Left hindlimb (tissue), 1 donor: Measurements from ENCODE around the gene UBL4B.
A peak's percentile ranks its signal among the peaks of the same experiment; 100 is the strongest.

Experiments
- DNase-seq: peaks from one replicate; pipeline ENCODE4 v3.0.0-alpha.2; 2018

The UBL4B gene

DNA sequence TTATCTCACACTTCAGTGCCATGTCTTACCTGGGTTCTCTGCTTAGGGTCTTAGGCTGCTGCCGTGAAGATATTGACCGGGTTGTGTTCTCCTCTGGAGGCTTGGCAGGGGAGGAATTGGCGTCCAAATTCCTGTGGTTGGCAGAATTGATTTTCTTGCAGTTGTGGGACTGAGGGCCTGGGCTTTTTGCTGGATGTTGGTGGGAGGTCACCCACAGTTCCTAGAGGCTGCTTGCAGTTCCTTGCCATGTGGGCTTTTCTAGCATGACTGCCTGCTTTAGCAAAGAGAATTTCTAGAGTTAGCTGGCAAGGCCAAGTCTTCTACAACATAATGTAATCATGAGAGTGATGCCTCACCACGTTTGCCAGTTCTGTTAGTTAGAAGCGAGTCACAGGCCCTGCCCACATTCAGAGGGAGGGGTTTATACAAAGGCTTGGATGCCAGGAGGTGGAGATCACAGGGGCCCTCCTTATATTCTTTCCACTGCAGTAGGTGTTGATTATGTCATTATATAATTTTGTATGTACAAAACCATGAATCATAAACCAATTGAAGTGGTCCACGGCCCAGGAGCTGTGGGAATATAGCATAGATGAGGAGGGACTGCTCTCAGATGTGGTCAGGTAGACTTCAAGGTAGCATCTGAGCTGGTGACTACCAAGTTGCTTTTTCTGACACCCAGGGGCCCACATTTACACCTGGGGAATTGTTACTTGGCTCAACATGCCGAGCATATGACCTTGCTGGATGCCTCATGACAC is 6.6 kb downstream of the UBL4B start:
- no peak for DNase-seq

DNA sequence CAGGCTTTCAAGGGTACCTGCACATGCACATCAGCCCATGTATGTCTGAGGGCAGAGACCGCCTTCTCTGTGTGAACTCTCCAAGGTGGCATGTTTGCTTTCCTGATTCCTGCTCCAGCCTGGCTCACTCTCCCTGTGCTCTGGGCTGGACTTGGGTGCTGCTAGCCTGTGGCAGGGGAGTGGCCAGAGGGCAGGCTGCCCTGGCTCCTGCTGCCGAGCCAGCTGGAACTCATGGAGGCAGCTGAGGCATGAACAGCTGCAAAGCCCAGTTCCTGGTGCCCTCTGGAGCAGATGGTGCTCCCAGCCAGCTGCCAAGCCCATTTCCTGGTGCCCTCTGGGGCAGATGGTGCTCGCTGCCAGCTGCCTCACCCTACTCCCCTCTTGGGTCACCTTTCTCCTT is 7.6 kb downstream of the UBL4B start:
- DNase-seq: no peak

DNA sequence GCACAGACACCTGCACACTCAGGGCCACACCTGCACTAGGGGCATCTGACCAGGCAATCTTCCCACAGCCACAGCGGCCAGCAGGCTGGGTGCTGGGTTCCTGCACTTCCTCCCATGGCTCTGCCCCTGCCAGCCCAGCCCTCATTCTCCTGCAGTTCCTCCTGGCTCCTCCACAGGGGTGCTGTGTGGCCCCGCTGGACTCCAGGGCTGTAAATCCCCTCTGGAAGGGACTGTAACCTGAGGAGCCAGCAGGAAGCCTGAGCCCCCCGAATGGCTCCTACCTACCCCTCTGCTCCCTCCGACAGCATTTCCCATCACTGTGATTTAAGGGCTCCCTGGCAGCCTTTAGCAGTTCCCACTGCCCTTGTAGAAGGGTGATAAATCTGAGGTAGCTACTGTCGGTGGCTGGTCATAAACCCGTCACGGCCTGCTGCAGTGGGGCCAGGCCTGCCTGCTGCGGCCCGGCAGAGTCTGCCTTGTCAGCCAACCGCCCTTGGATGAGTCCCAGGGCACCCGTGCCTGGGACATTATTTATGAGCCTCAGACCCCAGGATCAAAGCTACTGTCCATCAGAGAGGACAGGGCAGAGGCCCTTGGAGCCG is 8.8 kb downstream of the UBL4B start:
- no peak for DNase-seq

DNA sequence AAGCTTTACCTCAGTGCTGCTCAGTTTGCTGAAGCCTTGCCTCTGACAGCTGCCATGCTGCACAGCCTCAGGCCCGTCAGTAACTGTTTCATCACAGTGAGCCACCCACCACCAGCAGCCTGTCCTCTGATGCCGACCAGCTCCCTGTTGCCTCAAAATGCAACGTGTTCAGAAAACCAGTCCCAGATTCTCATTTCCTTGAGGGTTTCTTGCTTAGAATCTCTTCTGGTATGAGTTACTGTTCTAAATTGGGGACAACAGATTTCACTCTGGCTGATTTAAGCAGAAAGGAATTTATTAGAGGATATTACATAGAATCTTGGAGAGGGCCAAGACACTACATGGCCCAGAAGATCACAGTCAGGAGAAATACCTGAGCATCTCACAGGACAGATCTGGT is 11.0 kb downstream of the UBL4B start:
- DNase-seq: no peak

DNA sequence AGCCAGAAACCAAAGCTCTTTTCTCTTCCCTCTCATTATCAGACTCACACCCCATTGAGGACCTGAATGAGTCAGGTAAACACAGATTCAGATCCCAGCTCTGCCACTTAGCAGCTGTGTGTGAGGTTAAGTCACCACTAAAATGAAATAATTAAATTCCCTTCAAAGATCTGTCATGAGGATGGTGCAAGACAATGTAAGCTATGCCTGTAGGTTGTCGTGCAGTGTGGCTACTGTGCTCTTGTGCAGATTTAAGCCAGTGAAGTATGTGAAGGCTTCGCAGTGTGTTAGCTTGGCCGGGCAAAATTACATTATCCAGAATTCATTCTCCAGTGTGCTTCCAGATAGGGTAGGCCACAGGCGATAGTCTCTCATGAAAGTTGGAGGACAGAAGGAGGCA is 13.6 kb downstream of the UBL4B start:
- DNase-seq: no peak

DNA sequence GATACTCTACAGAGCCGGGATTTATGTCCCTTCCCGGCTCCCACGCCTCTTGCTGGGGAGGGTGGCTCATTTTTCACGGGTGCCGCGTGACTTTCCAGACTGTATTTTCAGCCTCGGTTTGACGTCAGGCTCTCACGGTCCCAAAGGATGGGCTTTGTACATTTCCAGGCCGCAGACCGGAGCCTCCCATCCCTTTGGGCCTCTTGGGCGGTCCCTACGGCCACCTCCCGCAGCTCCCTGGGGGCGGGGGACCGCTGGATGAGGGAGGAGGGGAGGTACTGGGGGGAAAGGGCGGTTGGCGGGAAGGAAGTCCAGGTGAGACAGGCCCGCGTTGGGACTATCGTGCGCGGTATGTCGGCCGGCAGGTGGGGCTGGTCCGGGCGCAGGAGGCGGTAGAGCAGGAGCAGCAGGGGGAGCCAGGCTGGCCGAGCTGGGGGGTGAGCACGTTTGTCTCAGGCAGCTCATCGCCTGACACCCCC is 17.9 kb downstream of the UBL4B start:
- no peak for DNase-seq

DNA sequence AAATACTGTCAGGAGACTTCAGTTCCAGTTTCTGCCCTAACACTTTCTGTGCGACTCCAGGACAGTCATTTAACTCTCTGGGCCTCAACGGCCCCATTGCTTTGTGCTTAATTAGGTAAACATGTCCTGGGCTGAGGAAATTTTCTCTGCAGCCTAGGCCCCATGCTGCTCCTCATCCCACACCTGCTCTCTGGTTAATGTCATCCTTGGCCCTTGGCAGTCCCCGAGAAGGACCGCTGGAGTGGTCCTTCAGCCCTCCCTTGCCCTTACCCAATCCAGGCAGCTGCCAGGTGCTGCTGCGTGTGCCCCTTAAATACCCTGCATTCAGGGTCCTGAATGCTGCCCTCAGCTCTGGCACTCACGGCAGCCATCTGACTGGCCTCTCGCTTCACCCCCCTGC is 18.7 kb downstream of the UBL4B start:
- DNase-seq: no peak

DNA sequence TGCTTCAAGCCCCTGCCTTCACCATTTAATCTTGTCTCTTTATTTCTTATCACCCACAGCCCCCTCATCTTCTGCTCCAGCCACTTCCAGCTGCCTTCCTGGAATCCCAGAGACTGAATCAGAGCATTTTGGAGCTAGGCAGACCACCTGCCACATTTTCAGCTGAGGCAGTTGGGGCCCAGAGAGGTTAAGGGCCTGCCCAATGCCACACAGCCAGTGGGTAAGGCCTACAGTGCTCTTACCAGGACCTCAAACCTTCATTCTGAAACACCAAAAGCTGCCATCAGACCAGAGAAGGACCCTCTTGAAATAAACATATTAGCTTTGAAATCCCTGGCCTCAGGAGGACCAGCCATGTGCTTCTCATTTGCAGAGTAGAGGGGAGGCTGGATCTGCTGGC is 20.4 kb downstream of the UBL4B start:
- DNase-seq: no peak

DNA sequence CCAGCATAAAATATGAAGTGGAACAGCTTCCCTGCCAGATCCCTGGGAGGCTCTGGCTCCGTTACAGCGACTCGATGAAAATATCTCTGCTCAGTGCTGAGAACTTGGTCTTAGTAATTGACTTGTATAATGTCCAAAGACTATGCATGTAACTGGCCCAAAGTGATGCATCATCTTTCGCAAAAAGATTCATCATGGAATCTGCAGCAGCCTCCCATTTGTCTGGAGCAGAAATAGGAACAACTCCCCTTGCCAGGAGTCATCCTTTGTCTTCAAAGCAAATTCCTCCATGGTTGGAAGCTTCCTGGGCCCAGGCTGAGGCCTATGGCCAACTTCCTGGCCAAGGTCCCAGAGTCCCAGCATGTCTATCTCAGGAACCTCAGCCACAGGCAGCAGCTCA is 21.2 kb downstream of the UBL4B start:
- no peak for DNase-seq

DNA sequence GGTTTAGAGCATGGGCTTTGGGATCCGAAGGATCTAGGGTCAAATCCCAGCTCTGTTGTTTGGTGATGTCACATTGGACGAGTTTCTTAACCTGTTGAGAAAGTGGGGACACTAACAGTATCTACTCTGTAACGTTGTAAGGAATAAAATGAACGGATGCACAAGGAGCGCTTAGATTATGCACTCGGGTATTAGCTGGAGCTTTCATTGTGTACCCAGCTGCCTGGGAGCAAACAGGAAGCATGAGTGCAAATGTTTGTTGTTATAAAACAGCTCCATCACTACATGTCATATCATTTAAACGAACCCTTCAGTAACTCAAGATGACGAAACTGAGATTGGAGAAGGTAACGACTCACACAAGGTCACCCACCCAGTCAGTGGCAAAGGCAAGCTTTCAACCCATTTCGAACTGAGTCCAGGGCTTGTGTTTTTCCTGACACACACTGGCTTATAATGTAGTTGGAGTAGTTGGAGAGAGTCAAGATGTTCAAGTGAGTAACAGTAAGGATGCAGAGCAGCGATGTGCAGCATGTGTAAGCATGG is 21.9 kb downstream of the UBL4B start:
- DNase-seq: no peak

DNA sequence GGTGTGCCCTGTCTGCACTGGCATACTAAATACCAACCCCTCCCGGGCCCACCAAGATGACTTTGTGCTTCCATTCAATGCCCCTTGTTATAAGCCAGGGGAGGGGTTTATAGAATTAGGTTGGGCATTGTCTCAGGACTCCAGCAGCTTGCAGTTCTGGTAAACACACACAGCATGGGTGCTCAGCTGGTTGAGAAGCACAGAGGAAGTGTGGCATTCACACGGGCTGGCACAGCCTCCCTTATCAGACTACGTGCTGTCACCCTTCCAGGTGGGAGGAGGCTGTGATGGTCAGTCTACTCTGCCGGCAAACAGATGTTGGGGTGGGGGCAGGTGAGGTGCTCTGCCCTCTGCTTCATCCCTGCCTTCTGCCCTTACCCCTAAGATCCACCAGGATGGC is 23.0 kb downstream of the UBL4B start:
- no peak for DNase-seq

DNA sequence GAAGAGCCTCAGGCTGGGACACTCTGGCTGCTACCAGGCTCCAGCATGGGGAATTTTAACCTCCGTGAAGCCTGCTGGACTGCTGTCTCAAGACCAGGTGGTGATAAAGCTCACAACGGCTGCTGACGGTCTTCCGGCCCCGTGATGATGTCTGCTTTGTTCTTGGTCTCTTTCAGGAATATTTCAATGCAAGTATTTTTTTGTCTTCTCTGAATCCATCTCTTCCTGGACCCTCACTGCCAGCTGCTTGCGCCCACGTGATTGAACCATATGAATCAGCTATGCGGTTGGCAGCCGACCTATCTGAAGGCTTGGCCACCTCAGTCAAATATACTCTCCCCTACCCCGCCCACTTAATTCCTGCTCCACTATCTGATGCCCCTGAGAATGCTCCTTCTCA is 23.4 kb downstream of the UBL4B start:
- no peak for DNase-seq

DNA sequence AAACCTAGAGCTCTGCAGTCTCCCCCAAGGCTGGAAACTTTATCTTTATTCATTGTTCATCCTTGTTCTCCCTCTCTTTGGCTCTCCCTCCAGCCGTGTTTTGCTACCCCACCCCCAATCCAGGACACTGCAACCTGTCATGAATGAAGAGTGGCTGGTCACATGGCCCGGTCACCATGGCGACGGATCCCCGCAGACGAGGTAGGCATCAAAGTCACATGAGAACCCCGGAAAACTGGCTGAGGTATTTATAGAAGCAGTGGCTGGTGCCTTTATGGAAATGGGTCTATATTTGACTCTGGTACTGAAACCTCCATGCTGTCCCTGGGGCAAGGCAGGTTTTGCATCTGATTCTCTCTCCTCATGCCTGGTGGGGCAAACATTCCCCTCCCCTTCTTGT is 24.7 kb downstream of the UBL4B start:
- DNase-seq: no peak

DNA sequence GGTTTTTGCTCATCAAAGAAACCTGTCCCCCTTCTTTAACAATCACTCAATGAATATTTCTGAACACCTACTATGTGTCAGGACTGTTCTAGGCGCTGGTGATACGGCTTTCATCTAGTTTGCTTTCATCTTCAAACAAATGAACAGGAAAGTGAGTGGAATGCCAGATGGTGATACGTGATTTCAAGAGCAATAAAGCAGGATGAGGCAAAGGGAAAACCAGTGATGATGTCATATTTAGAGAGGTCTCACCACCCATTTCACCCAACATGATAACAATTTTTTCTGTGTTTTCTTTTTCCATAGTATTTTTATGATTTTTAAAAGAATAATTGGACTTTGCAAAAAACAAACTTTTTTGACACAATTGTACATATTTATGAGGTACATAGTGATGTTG is 26.7 kb downstream of the UBL4B start:
- no peak for DNase-seq

DNA sequence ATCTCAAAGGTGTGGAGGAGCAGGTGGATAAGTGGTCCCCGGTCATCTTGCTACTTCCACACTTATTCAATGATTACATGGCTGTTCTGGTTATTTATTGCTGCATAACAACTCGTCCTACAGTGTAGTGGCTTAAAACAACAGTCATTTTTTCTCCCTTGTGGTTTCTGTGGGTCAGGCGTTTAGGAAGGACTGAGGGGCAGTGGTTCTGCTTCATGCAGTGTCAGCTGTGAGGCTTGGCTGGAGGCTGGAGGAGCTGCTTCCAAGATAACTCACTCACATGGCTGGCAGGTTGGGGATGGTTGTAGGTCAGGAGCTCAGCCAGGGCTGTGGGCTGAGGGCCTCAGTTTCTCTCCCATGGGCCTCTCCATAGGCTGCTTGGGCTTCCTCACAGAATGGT is 32.1 kb downstream of the UBL4B start:
- DNase-seq: no peak

DNA sequence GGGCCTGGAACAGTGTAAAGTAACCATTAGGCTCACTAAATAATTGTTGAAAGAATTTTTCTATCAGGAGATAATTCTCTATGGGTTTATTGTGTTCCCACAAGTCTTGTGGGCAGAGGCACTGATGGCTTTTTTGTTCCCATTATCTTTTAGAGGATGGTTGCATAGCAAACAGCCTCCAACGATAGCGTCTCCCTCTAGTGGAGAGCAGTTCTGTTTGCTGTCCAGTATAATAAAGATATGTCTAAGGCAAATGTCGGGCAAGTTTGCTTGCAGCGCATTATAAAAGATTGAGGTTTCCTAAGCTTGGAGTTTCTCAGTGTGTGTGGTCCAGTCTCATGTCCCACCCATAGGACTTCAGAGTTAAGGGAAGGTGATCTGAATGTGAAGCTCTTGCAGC is 36.7 kb downstream of the UBL4B start:
- no peak for DNase-seq

DNA sequence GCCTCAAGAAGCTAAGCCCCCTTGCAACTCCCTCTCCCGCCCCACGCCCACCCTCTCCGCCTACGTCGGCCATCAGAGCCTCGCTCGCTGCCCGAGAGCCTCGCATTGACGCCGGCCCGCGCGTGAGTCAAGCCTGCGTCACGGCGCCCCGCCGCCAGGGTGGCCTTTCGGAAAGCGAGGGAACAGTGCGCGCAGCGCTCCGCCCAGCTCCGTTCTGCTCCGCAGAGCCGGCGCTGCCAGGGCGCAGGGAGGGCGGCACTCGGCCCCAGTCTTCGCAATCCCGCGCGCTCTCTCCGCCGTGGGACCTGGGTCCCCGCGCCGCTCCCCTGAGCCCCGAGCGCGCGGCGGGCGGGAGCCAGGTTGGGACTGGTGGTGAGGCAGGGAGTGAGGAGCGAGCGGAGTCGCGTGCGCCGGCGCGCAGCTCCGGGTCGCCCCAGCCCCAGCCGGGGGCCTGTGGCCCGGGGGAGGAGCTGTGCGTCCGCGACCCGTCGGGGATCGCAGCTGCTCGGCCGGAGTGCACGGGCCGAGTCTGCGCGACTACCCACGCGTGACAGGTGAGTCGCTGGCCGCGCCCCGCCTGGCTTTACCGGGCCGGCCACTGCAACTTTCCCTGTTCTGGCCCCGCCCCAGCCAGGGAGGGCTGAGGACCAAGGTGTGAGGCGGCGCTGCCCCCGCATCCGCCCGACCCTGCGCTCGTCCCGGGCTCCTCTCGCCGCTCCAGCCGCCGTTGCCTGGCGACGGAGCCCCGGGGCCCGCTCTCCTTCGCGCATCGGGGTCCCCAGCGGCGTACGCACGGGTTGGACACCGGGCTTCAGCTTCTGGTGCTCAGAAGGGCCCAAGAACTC is 38.3 kb downstream of the UBL4B start, which contains the start of gene SLC6A17:
Gene SLC6A17 (plus strand): TSS at position 165 of the 845 bp plus-strand sequence. CDS start 16,436 bp downstream, outside the sequence.
- no peak for DNase-seq

DNA sequence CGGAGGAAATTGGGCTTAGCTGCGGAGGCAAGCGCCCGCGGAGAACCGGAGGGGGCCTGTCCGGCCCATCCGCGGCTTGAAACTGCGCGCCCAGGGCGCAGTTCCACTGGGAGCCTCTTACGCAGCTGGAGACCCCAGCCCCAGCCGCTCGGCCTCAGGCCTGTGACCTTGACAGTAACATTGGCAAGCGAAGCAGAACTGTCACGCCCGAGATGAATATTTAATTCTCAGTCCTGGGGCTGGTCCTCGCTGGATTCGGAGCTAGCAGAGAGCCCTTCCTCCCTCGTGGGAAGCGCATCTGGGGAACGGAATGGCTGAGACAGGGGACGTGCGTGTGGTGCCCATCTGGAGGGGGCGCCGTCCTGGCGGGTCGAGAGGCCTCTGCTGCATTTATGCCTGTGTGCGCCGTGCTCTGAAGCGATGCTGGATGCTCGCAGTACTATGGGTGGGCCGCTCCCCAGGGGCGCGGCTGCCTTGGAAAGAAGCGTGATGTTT is 39.0 kb downstream of the UBL4B start:
- DNase-seq: no peak

DNA sequence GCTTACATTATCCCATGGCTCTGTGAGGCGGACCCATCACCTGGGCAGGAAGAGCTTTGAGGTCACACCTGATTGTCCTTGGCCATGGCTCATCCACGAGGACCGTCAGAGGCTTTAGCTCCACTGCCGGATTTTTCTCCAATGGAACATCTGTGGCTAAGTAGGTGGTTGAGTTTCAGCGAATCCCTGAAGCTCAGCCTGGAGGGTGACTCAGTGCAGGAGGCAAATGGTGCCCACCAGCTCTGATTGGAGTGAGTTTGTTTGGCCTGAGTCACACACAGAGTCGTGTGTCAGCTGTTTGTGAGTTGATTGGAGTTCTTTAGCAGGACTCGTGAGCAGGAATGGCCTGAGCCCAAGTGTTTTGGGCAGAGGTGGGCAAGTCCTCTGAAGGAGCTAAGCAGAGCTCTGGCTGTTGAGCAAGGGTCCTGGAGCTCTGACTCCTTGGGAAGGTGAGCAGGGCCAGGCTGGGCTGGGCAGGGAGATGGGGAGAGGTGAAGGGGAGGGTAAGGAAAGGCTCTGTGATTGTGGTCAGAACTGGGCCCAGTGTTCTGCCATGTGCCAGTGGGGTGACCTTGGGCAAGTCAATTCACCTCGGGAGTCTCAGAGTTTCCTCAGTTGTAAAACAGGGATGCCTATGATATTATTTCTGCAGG is 40.0 kb downstream of the UBL4B start:
- no peak for DNase-seq

DNA sequence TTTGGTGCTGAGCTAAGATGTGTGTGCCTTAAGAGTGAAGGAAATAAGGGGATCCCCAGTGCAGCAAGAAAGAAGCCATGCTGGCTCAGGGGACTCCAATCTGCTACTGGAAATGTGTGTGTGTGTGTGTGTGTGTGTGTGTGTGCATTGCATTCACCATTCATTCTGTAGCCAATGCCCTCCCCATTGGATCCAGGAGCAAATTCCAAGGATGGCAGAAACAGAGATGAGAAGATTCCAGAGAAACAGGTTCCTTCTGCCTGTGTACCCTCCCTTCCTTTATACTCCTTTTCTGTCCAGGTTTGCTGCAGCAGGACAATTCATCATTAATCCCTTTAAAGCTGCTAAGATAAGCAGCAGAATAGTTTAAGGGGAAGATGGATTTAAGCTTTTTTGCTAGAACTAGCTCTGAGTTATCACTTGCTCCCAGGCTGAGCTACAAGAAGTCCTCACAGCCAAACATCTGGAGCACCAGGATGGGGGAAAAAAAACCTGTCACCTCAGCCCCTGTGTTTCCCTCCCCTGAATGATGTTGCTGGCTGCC is 41.2 kb downstream of the UBL4B start:
- DNase-seq: no peak

DNA sequence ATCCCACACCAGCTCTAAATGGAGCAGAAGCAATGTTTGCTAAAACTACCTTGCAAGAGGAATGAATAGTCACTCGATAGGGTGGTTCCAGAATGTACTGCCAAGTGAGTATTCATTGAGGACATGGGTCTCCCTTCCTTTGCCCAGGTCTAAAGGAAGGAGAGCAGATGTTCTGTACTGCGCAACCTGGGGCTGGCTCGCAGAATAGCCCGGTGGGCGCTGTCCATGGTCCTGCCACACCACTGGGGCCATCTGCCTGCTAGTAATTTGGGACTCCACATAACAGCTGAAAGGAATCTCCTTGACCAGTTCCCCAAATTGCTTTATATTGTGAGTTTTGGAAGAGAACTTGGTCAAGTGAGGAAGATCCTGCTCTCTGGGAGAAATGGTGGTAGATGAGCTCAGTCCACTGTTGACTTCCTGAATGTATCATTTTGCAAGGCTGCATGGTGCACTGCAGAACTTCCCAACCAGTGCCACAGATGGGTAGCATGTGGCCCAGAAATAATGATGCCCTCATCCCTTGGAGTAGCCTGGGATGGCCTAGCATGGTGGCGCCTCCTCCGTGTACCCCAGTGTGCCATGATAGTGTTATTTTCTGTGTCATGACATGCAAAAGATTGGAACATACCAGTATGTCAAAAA is 43.8 kb downstream of the UBL4B start:
- peak; percentile 82 for DNase-seq

DNA sequence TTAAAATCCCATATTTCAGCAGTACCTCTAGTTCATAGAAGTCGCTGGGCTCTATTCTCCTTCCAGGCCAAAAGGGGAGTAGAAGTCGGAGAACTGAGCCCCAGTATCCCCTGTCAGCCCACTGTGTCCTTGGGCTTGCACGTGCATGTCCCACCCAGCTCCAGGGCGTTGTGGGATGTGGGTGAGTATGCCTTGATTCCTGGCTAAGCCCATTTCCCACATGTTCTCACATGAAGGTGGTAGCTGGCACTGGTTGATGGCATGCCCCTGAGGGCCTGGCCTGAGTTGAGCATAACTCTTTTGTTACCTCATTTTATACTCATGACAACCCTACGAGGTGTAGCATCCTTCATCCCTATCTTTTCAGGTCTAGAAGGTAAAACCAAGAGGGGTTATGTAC is 46.0 kb downstream of the UBL4B start:
- DNase-seq: no peak
